HCT116 (cell line): Measurements from ENCODE around the gene ADAMTS1. TPM values are rescaled to one million over a fixed set of nuclear protein-coding genes. Genes with fewer than 3 reads are reported as not detected.

Experiments used
- ATAC-seq: fragments of 200-7000 bp; cut with Tn5 transposase; 2 replicates; pipeline ENCODE4 v1.9.1; 2020; ENCODE audit warnings: mild to moderate bottlenecking, moderate library complexity
- BruUV-seq: library from RNA; stranded (reverse); fragments of 400-500 nt; replicated peaks from 2 replicates; lab custom pipeline; 2021; lab: Mats Ljungman, UMichigan
- CTCF ChIA-PET: fragments of 300-600 bp; sonication (Branson Sonifier 250); formaldehyde crosslinking; loops from one replicate; lab custom pipeline; 2021; ENCODE audit warnings: antibody characterized with exemption; lab: Charles Lee
- POLR2A ChIA-PET: fragments of 300-600, 350-600 bp; sonication (Branson Sonifier 250); formaldehyde crosslinking; loops from one replicate; lab custom pipeline; 2021; ENCODE audit warnings: antibody characterized with exemption; lab: Charles Lee
- RAD21 ChIA-PET, 2 experiments: fragments of 300-600 bp; sonication (Branson Sonifier 250); formaldehyde crosslinking; loops; one replicate each; lab custom pipeline; 2023; ENCODE audit warnings: low total read pairs in 2 of 2; ENCODE audit not compliant: uncharacterized antibody in 2 of 2, unreplicated experiment in 2 of 2, low non-redundant PET in 1 of 2; lab: Charles Lee
- DNase-seq: peaks from one replicate; pipeline ENCODE4 v3.0.0-alpha.2; 2010; ENCODE audit warnings: low read depth, low spot score
- H2AFZ ChIP-seq: fragments of 200-600 bp; shearing (Covaris generic), sonication (generic); 2 replicates; pipeline ENCODE4 v1.6.1; 2017; ENCODE audit warnings: low read depth, mixed run types, mixed read lengths, antibody characterized with exemption, low read length; ENCODE audit not compliant: poor library complexity, severe bottlenecking
- H3K27ac ChIP-seq: 2 replicates; pipeline ENCODE4 v1.5.1; 2012; ENCODE audit warnings: low read depth, low read length
- H3K27me3 ChIP-seq: fragments of 200-600 bp; sonication (generic); 2 replicates; pipeline ENCODE4 v1.6.1; 2016; ENCODE audit warnings: mixed run types, low read length, mixed read lengths; ENCODE audit not compliant: insufficient read depth
- H3K36me3 ChIP-seq, 2 experiments: fragments of 200-500 bp in 1 of 2; fragments of 200-600 bp in 1 of 2; sonication (Bioruptor generic) in 1 of 2; sonication (generic) in 1 of 2; 2 replicates each; pipeline versions ENCODE4 v1.5.1 to v1.6.1; 2014 to 2016; ENCODE audit warnings: low read length in 2 of 2, inconsistent platforms in 1 of 2, mixed read lengths in 1 of 2, mixed run types in 1 of 2; ENCODE audit not compliant: insufficient read depth in 2 of 2, control insufficient read depth in 1 of 2
- H3K4me1 ChIP-seq, 2 experiments: fragments of 200-600 bp in 1 of 2; sonication (generic) in 1 of 2; 2 replicates each; pipeline versions ENCODE4 v1.5.1 to v1.6.1; 2012 to 2017; ENCODE audit warnings: low read length in 2 of 2, inconsistent platforms in 1 of 2, mild to moderate bottlenecking in 1 of 2, mixed read lengths in 1 of 2, mixed run types in 1 of 2, moderate library complexity in 1 of 2; ENCODE audit not compliant: insufficient read depth in 2 of 2, control insufficient read depth in 1 of 2
- H3K4me2 ChIP-seq: fragments of 200-600 bp; sonication (generic); 2 replicates; pipeline ENCODE4 v1.6.1; 2017; ENCODE audit warnings: mixed run types, low read length, mixed read lengths
- H3K4me3 ChIP-seq, 2 experiments: fragments of 200-600 bp in 1 of 2; sonication (generic) in 1 of 2; replicated peaks in 1 of 2; 2 replicates each; pipeline ENCODE4 v1.5.1; 2011 to 2016; ENCODE audit warnings: low read length in 2 of 2, control low read depth in 1 of 2, low read depth in 1 of 2, mild to moderate bottlenecking in 1 of 2, mixed read lengths in 1 of 2, mixed run types in 1 of 2
- H3K79me2 ChIP-seq: fragments of 200-600 bp; sonication (generic); 2 replicates; pipeline ENCODE4 v1.6.1; 2017; ENCODE audit warnings: mild to moderate bottlenecking, mixed run types, low read length, moderate library complexity, mixed read lengths; ENCODE audit not compliant: insufficient read depth
- H3K9ac ChIP-seq: fragments of 200-600 bp; sonication (generic); 2 replicates; pipeline ENCODE4 v1.6.1; 2016; ENCODE audit warnings: low read length, mixed read lengths
- H3K9me2 ChIP-seq: fragments of 200-600 bp; sonication (generic), shearing (Covaris generic); 2 replicates; pipeline ENCODE4 v1.6.1; 2017; ENCODE audit warnings: mixed run types, mild to moderate bottlenecking, moderate library complexity; ENCODE audit not compliant: insufficient read depth
- H3K9me3 ChIP-seq, 2 experiments: fragments of 200-500 bp in 1 of 2; fragments of 200-600 bp in 1 of 2; sonication (Bioruptor generic) in 1 of 2; sonication (generic) in 1 of 2; 2 replicates each; pipeline ENCODE4 v1.6.1; 2014 to 2017; ENCODE audit warnings: low read length in 2 of 2, mixed read lengths in 2 of 2, inconsistent platforms in 1 of 2, low read depth in 1 of 2, mild to moderate bottlenecking in 1 of 2, mixed run types in 1 of 2, moderate library complexity in 1 of 2; ENCODE audit not compliant: control insufficient read depth in 1 of 2, insufficient read depth in 1 of 2
- H4K20me1 ChIP-seq: fragments of 200-600 bp; sonication (generic), shearing (Covaris generic); 2 replicates; pipeline ENCODE4 v1.6.1; 2017; ENCODE audit warnings: mixed run types, mild to moderate bottlenecking, moderate library complexity; ENCODE audit not compliant: insufficient read depth
- ATF3 ChIP-seq: IDR thresholded peaks from 2 replicates; pipeline ENCODE4 v1.6.1; 2012
- CBX3 ChIP-seq: IDR thresholded peaks from 2 replicates; pipeline ENCODE4 v1.6.1; 2012; ENCODE audit warnings: low read depth
- EZH2 ChIP-seq: fragments of 200-600 bp; sonication (generic); IDR thresholded peaks from 2 replicates; pipeline ENCODE4 v1.6.1; 2017; ENCODE audit warnings: antibody characterized with exemption, mixed run types
- JUND ChIP-seq: IDR thresholded peaks from 2 replicates; pipeline ENCODE4 v1.6.1; 2012
- MAX ChIP-seq: IDR thresholded peaks from 2 replicates; pipeline ENCODE4 v1.6.1; 2012
- POLR2A ChIP-seq: IDR thresholded peaks from 2 replicates; pipeline ENCODE4 v1.7.0; 2011; ENCODE audit warnings: borderline replicate concordance; ENCODE audit not compliant: insufficient read depth, insufficient read length; ENCODE audit errors: extremely low read depth
- REST ChIP-seq: IDR thresholded peaks from 2 replicates; pipeline ENCODE4 v1.6.1; 2012; ENCODE audit warnings: low read depth
- SIN3A ChIP-seq: IDR thresholded peaks from 2 replicates; pipeline ENCODE4 v1.6.1; 2012; ENCODE audit warnings: low read depth
- SP1 ChIP-seq: IDR thresholded peaks from 2 replicates; pipeline ENCODE4 v1.6.1; 2012; ENCODE audit warnings: low read depth
- SRF ChIP-seq: IDR thresholded peaks from 2 replicates; pipeline ENCODE4 v1.6.1; 2012; ENCODE audit warnings: low read depth
- ZNF274 ChIP-seq: fragments of 200-500 bp; sonication (Bioruptor generic); IDR thresholded peaks from 2 replicates; pipeline ENCODE4 v1.6.1; 2014; ENCODE audit warnings: mild to moderate bottlenecking, low read depth, low read length, inconsistent platforms
- intact Hi-C: fragments of 100-400 bp; cut with micrococcal nuclease; formaldehyde crosslinking; loops from 2 replicates; pipeline ENCODE4 v1.10.0; 2022
- total RNA-seq: library from RNA; stranded (reverse); gene quantifications from one replicate; pipeline ENCODE4 v1.2.1, GENCODE V29; 2021; ENCODE audit not compliant: unreplicated experiment
- TF ChIP-seq, protein P1 (sequence below), 3 experiments: fragments of 200-600 bp in 1 of 3; sonication (generic) in 1 of 3; IDR thresholded peaks in 2 of 3; conservative IDR thresholded peaks in 1 of 3; 2 replicates each; pipeline ENCODE4 v1.5.1; 2012 to 2017; ENCODE audit warnings: low read depth in 2 of 3, low read length in 2 of 3, antibody characterized with exemption in 1 of 3, borderline replicate concordance in 1 of 3, control low read depth in 1 of 3, mild to moderate bottlenecking in 1 of 3, mixed read lengths in 1 of 3, mixed run types in 1 of 3, moderate library complexity in 1 of 3; ENCODE audit not compliant: insufficient read depth in 1 of 3
- TF ChIP-seq, protein P2 (sequence below): IDR thresholded peaks from 2 replicates; pipeline ENCODE4 v1.6.1; 2011; ENCODE audit warnings: mild to moderate bottlenecking, low read length, moderate library complexity; ENCODE audit not compliant: insufficient replicate concordance; ENCODE audit errors: extremely low read depth

ADAMTS1 gene
- total RNA-seq, 1 experiment from 2014 or later, result 0.98 TPM

- no peaks in the 10 kb centered on the region for H3K27me3 ChIP-seq
- BruUV-seq, result no TSS peak
- H3K4me3 ChIP-seq, result no peak overlapping the region
- POLR2A ChIA-PET, result no interaction called here
- no peak for TF ChIP-seq JUND
- TF ChIP-seq ZNF274, result no peak
- no peak for TF ChIP-seq CBX3
- TF ChIP-seq SIN3A, result no peak
- TF ChIP-seq, protein P1, sequence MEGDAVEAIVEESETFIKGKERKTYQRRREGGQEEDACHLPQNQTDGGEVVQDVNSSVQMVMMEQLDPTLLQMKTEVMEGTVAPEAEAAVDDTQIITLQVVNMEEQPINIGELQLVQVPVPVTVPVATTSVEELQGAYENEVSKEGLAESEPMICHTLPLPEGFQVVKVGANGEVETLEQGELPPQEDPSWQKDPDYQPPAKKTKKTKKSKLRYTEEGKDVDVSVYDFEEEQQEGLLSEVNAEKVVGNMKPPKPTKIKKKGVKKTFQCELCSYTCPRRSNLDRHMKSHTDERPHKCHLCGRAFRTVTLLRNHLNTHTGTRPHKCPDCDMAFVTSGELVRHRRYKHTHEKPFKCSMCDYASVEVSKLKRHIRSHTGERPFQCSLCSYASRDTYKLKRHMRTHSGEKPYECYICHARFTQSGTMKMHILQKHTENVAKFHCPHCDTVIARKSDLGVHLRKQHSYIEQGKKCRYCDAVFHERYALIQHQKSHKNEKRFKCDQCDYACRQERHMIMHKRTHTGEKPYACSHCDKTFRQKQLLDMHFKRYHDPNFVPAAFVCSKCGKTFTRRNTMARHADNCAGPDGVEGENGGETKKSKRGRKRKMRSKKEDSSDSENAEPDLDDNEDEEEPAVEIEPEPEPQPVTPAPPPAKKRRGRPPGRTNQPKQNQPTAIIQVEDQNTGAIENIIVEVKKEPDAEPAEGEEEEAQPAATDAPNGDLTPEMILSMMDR (IDR thresholded peaks at IDR 0.05 in 2 of 3, conservative IDR thresholded peaks at IDR 0.05 in 1 of 3; ENCODE audit: borderline replicate concordance in 1 of 3, insufficient read depth in 1 of 3, low read depth in 2 of 3, low read length in 2 of 3), result no peak
- no peak for TF ChIP-seq POLR2A
- TF ChIP-seq EZH2, result no peak
- DNase-seq (no peak), ATAC-seq (no peak)
- no peak overlapping the region for H2AFZ ChIP-seq
- no peak overlapping the region for H3K27ac ChIP-seq
- RAD21 ChIA-PET, result no interaction called here
- intact Hi-C loops, result no loop called here
- H3K79me2 ChIP-seq, result no peaks in the 10 kb centered on the region
- H3K4me2 ChIP-seq, result no peak overlapping the region
- no peaks in the 10 kb centered on the region for H3K4me1 ChIP-seq
- peaks cover 5 to 21% of the 10 kb centered on the region in 2 experiments; a peak in 2 of 4 replicates for H3K9me3 ChIP-seq
- no peaks in the 10 kb centered on the region for H3K9me2 ChIP-seq
- H3K36me3 ChIP-seq, result no peaks in the 10 kb centered on the region
- no peak overlapping the region for H3K9ac ChIP-seq
- H4K20me1 ChIP-seq, result no peaks in the 10 kb centered on the region
- CTCF ChIA-PET, result no interaction called here
Measured at GRCh38 chr21:26809745-26810144, 35.5 kb downstream of the ADAMTS1 start.

DNA sequence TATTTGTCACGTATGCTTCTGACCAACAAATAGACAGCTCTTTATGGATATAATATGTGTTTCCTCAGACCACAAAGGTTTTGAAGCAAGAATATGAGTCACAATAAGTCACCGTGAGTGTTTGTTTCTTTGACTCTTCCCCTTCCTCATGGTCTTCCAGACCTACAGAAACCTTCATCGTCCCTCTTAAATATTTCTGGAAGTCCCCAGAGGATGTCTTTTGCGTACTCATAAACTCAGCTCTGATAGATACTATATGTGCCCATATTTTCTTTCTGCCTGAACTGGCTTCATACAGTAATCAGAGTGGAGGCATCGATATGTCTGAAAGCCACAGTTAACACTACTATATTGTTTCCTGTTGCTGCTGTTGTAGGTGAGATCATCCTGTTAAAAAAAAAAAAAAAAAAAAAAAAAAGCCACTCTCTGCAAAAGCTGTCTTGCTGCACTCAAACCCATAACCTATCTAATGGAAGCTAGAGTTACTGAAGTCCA, 38.4 kb downstream of the ADAMTS1 start:
- no peak overlapping the region for H3K4me3 ChIP-seq
- H3K9me2 ChIP-seq, result no peaks in the 10 kb centered on the region
- ChIA-PET CTCF (no interaction called here), POLR2A (no interaction called here), RAD21 (no interaction called here)
- no peak overlapping the region for H3K4me2 ChIP-seq
- H3K9me3 ChIP-seq, result peaks cover 5 to 22% of the 10 kb centered on the region in 2 experiments; a peak in 2 of 4 replicates
- no peak overlapping the region for H3K27ac ChIP-seq
- H3K27me3 ChIP-seq, result no peaks in the 10 kb centered on the region
- ATAC-seq, result no peak
- no peaks in the 10 kb centered on the region for H3K79me2 ChIP-seq
- no TSS peak for BruUV-seq
- no peak overlapping the region for H3K9ac ChIP-seq
- DNase-seq, result no peak
- no peaks in the 10 kb centered on the region for H3K4me1 ChIP-seq
- intact Hi-C loops, result no loop called here
- no peaks in the 10 kb centered on the region for H4K20me1 ChIP-seq
- no peaks in the 10 kb centered on the region for H3K36me3 ChIP-seq
- no peak overlapping the region for H2AFZ ChIP-seq
- TF ChIP-seq SRF (no peak), ATF3 (no peak), REST (no peak), MAX (no peak), SP1 (no peak), JUND (no peak)
- TF ChIP-seq, protein P2, sequence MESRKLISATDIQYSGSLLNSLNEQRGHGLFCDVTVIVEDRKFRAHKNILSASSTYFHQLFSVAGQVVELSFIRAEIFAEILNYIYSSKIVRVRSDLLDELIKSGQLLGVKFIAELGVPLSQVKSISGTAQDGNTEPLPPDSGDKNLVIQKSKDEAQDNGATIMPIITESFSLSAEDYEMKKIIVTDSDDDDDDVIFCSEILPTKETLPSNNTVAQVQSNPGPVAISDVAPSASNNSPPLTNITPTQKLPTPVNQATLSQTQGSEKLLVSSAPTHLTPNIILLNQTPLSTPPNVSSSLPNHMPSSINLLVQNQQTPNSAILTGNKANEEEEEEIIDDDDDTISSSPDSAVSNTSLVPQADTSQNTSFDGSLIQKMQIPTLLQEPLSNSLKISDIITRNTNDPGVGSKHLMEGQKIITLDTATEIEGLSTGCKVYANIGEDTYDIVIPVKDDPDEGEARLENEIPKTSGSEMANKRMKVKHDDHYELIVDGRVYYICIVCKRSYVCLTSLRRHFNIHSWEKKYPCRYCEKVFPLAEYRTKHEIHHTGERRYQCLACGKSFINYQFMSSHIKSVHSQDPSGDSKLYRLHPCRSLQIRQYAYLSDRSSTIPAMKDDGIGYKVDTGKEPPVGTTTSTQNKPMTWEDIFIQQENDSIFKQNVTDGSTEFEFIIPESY, result no peak
